Posterior cingulate gyrus (tissue), 11 donors: ENCODE data around the gene ZBED3.
"Not testable (repeated sequence)": the region's sequence is repeated elsewhere in the genome, so short reads cannot be mapped to it uniquely, and the experiment has no call there.

Source experiments
- DNase-seq, 10 donors: peaks; one replicate each; pipeline versions ENCODE4 v3.0.0 to v3.0.0-alpha.2; 2020 to 2021; ENCODE audit warnings: mixed read lengths in 3 of 10
- intact Hi-C: fragments of 100-400 bp; cut with DNase I; formaldehyde crosslinking; loops from one replicate; pipeline ENCODE4 v1.15.1; 2023

ZBED3 gene, protein sequence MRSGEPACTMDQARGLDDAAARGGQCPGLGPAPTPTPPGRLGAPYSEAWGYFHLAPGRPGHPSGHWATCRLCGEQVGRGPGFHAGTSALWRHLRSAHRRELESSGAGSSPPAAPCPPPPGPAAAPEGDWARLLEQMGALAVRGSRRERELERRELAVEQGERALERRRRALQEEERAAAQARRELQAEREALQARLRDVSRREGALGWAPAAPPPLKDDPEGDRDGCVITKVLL

GRCh38 chr5:77086689-77087483 is at the start of gene ZBED3:
Gene ZBED3 (minus strand): TSS chr5:77087285. CDS start chr5:77077878, 9,407 bp downstream.
- intact Hi-C loops = loop anchor here (5.0 to 10.0 kb wide), 3 partner anchors 55 to 405 kb away; partner anchors contain the start of genes AGGF1 and WDR41
- peak; percentile 45 to 94 (median 68) for DNase-seq

DNA sequence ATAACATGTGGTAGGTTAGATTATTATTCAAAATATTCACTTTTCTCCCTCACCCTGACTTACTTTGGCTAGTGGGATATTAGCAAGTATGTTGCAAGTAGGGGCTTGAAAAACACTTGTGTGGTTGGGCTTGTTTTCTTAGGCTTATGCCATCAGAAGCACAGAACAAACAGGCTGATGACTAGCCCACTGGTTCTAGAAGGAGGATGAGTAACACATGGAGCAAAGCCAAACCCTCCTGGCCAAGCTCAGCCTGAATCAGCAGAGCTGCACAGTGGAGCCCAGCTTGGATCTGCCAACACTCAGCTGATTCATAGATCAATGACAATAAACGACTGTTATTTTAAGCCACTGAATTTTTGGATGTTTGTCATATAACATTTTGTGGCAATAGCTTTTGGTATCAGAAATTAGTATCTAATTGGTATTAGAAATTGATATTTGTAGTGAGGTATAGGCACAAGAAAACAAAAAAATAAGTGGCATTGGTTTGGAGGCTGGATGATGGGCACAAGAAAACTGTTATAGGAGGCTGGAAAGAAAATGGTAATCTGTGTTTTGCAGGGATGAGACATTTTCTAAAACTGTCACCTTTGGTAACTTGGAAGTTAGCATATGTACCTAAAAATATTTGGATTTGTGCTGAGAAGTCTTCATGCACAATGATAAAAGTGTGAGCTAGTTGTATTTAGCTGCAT is 46.1 kb upstream of the ZBED3 start:
- intact Hi-C loops = no loop called here
- DNase-seq = peak; percentile 67 to 97 (median 79)

DNA sequence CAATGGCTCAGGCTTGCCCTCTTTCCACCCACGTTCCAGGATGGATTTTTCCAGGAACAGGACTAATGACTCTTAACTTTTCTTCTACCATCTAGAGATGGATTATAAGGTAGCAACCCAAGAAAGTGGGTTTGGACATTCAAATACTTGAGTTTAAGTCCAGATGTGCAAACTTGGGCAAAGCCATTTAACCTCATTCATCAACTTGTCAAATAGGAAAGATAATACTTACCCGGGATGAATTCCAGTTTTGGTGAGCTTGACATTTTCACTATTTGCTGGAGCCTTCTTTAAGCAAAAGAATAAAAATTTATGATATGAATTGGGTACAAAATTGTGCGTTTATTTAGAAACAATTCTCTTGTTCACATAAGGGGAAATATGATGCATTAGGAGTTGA is 44.3 kb upstream of the ZBED3 start:
- DNase-seq = no peak
- intact Hi-C loops = no loop called here

- DNase-seq = peak in 9 of 10 donors; percentile 29 to 91 (median 35)
- intact Hi-C loops = loop anchor here (5.0 kb wide), 1 partner anchor 37 kb away; no protein-coding TSS in a partner anchor
Observed at GRCh38 chr5:77129391-77129990, 42.4 kb upstream of the ZBED3 start.

- intact Hi-C loops = loop anchor here (5.0 kb wide), 1 partner anchor 36 kb away; no protein-coding TSS in a partner anchor
- peak in 1 of 10 donors; percentile 15 for DNase-seq
Observed at GRCh38 chr5:77128411-77129061, 41.5 kb upstream of the ZBED3 start.

GRCh38 chr5:77123057-77123456 is 36.0 kb upstream of the ZBED3 start:
- DNase-seq = no peak
- intact Hi-C loops = no loop called here

- intact Hi-C loops = no loop called here
- DNase-seq = no peak
Observed at GRCh38 chr5:77120706-77121105, 33.6 kb upstream of the ZBED3 start.

DNA sequence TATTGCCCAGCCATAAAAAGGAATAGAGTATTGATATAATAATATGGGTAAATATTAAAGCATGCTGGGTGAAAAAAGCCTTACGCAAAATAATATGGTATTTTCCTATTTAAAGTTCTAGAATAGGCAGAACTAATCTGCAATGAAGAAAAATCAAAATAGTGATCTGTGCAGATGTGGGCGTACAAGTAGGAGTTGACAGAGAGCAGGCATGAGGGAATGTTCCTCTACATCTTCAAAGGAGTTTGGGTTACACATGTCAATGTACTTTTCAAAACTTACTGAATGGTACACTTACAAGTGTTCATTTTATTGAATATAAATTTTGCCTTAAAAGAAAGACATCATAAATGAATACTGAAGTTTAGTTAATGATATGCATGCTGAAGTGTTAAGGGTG is 33.0 kb upstream of the ZBED3 start:
- no peak for DNase-seq
- intact Hi-C loops = no loop called here

DNA sequence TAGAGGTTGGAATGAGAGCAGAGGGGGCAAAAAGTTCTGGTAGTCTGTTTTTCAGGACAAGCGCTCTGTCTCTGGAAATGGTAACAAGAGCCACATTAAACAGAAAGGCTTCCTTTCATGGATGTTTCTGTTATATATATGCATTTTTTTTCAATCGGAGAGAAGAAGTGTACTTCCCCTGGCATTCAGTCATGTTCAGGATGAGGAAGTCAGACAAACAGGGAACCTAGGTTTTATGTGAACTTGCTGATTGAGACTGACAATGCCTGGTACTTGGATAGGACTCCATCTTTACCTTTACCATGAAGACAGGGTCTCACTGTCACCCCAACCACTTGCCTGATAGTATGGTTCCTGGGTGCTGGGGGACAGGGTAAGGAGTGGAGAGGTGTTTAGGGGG is 30.1 kb upstream of the ZBED3 start:
- intact Hi-C loops = no loop called here

GRCh38 chr5:77107035-77107434 is 19.9 kb upstream of the ZBED3 start:
- DNase-seq, intact Hi-C loops: not testable (repeated sequence)

More for the DNA sequence above, 30.1 kb upstream of the ZBED3 start:
- DNase-seq = no peak

GRCh38 chr5:77104813-77105212 is 17.7 kb upstream of the ZBED3 start:
- intact Hi-C loops = no loop called here
- DNase-seq = no peak

DNA sequence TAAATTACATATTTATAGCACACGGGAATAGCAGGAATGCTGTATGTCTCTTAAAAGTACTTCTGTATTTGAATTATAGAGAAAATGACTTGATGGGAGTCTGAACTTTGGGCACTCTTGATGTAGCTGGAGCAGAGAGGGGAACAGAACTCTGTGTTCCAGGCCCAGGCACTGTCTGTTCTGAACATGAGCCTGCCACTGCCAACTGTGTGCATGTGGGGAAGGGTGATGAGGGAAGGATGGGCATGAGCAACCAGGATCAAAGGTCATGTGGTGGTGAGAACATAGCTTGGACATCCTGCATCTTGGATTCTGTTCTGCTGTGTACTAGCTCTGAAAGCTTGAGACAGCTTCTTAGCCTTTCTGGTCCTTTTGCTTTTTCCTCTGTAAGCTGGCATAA is 16.4 kb upstream of the ZBED3 start:
- intact Hi-C loops = no loop called here
- DNase-seq = no peak

DNA sequence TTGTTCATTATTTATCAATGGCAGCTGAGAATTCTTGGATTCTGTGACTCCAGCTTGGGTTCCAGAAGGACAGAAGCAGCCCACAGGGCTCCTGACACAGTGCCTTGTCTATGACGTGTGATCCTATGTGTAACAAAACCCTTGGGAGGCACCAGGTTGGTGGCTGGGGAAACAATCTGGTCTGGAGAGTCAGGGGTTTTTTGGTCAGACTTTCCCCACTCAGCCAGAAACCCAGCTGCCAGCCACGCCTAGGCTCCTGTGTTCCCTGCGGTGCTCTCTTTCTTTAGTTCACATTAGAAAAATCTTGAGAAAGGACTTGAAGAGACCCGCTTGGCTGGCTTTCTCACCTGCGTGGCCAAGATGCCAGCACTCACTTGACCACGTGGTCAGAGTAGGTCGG is 15.5 kb upstream of the ZBED3 start:
- intact Hi-C loops = no loop called here
- DNase-seq = no peak

- intact Hi-C loops = no loop called here
- peak in 2 of 10 donors; percentile 16 to 36 for DNase-seq
Observed at GRCh38 chr5:77101298-77101697, 14.2 kb upstream of the ZBED3 start.

DNA sequence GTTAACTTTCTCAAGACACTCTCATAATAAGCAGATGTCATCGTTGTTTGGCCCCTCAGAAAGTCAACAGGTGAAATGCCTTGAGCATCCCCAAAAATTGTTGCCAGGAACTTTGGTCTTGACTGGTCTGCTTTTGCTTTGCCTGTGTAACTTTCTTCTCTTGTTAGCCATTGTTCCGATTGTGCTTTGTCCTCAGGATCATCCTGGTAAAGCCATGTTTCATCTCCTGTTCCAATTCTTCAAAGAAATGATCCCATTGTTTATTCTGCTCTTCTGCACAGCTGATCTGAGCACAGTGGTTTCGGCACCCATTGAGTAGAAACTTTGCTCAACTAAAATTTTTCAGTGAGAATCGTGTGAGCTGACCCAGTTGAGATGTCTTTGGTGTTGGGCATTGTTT is 8.1 kb upstream of the ZBED3 start:
- intact Hi-C loops = no loop called here
- no peak for DNase-seq

- intact Hi-C loops = loop anchor here (5.0 to 10.0 kb wide), 3 partner anchors 55 to 405 kb away; partner anchors contain the start of genes AGGF1 and WDR41
- DNase-seq = peak in 5 of 10 donors; percentile 22 to 86 (median 32)
Observed at GRCh38 chr5:77087484-77088261, 588 bp upstream of the ZBED3 start.

- intact Hi-C loops = loop anchor here (5.0 to 10.0 kb wide), 3 partner anchors 54 to 406 kb away; partner anchors contain the start of genes AGGF1 and WDR41
- DNase-seq = no peak
Observed at GRCh38 chr5:77086368-77086688, 757 bp downstream of the ZBED3 start.

DNA sequence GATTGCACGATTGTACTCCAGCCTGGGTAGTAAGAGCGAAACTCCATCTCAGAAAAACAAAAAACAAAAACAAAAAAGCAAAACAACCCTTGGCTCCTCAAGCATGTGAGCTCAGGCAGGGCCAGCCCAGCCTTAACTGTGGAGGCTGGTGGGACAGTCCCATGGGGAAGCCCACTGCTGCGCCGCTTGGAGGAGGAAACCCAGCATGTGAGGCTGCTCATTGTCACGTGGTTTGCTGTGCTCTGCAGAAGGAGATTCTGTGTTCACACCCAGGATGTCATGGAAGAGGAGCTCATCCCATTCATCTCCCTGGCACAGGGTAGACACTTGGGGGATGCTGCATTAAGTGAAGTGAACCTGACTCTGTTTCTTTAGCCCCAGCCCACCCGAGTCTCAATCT is 4.0 kb downstream of the ZBED3 start:
- intact Hi-C loops = loop anchor here (10.0 kb wide), 1 partner anchor 152 kb away; no protein-coding TSS in a partner anchor
- peak in 1 of 10 donors; percentile 73 for DNase-seq

DNA sequence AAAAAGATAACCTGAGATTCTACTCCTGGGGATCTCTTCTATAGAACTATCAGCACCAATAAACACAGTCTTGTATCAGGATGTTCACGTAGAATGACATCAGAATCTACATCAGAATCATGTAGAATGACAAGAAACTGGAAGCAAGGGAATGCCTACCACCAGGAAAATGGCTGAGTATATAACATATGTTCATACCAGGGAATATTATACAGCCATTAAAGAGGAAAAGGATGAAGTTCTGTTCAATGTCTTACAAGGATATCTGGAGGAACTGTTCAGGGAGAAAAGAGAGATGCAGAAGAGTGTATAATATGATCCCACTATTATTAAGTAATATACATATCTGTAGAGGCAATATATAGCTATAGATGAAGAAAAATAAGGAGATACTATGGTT is 4.8 kb downstream of the ZBED3 start:
- intact Hi-C loops = loop anchor here (10.0 kb wide), 1 partner anchor 153 kb away; no protein-coding TSS in a partner anchor
- no peak for DNase-seq
